Measurements from ENCODE around the gene AOC2. TPM values are rescaled to one million over a fixed set of nuclear protein-coding genes. Genes with fewer than 3 reads are reported as not detected.
A peak's percentile ranks its signal among the peaks of the same experiment; 100 is the strongest.

The AOC2 gene
- total and polyA plus RNA-seq, 2 of the 13 experiments (the other 11 are each of a cell fraction or from before 2014, with no cell fraction given), result 1.2 to 3.3 TPM

- TF ChIP-seq PREB (CRISPR knock-in tag; IDR thresholded peaks at IDR 0.05) (no peak), KLF11 (CRISPR knock-in tag; IDR thresholded peaks at IDR 0.05) (peak; percentile 76; the same call in 1 of the 2 replicates), HNRNPH1 (optimal IDR thresholded peaks at IDR 0.05; ENCODE audit: low read depth, low read length) (no peak), ATF3 (CRISPR knock-in tag; IDR thresholded peaks at IDR 0.05) (no peak), ZNF562 (CRISPR knock-in tag; IDR thresholded peaks at IDR 0.05; ENCODE audit: borderline replicate concordance) (no peak), RERE (CRISPR knock-in tag; IDR thresholded peaks at IDR 0.05; ENCODE audit: low read depth) (no peak), PLRG1 (conservative IDR thresholded peaks at IDR 0.05) (no peak), MAX (IDR thresholded peaks at IDR 0.05) (peak; percentile 43; the same call in 1 of the 2 replicates), ZNF142 (CRISPR knock-in tag; IDR thresholded peaks at IDR 0.05) (peak; percentile 68; the same call in 1 of the 2 replicates), ISX (CRISPR knock-in tag; conservative IDR thresholded peaks at IDR 0.05) (no peak), FOXA1 (IDR thresholded peaks at IDR 0.05) (no peak), FOXA1 (CRISPR knock-in tag; IDR thresholded peaks at IDR 0.05) (0 out of 2 replicates have a peak, but pooled peaks have one; percentile 7), IKZF1 (IDR thresholded peaks at IDR 0.05) (no peak), PHF21A (CRISPR knock-in tag; IDR thresholded peaks at IDR 0.05) (no peak), TBX3 (IDR thresholded peaks at IDR 0.05; ENCODE audit: borderline replicate concordance) (no peak), ZNF768 (CRISPR knock-in tag; IDR thresholded peaks at IDR 0.05) (no peak), ZNF879 (CRISPR knock-in tag; IDR thresholded peaks at IDR 0.05) (no peak)
Measured at GRCh38 chr17:42797067-42798007, 47.0 kb upstream of the AOC2 start (continued).

Measured in HepG2 (cell line).